Loucy (cell line): Measurements from ENCODE around the gene EEF1AKMT1.

Source experiments
- EZH2phosphoT487 ChIP-seq: fragments of 200-600 bp; IDR thresholded peaks from 2 replicates; pipeline ENCODE4 v1.6.1; 2018; ENCODE audit warnings: antibody characterized with exemption, mild to moderate bottlenecking, moderate library complexity, borderline replicate concordance
- TF ChIP-seq, protein P1 (sequence below): fragments of 200-600 bp; sonication (generic); conservative IDR thresholded peaks from 2 replicates; pipeline ENCODE4 v1.5.1; 2014; ENCODE audit warnings: mild to moderate bottlenecking, antibody characterized with exemption, low read length

DNA sequence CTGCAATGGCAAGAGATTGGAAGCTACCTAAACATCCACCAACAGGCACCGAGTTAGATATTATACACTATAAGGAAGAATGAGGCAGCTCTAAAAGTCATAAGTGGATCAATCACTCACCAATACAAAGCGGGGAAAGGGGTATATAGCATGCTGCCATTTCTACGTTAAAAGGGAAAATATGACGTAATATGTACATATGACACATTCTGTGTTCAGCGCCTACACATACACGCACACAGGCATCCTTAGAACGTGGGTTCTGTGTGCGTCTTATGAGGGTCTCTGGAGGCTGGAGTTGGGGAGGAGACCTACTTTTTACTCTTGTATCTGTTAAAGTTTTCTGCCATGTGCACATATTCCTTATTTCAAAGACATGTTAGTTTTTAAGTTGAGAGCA lies 64.4 kb downstream of the EEF1AKMT1 start:
- no peak for TF ChIP-seq EZH2phosphoT487
- TF ChIP-seq, protein P1, sequence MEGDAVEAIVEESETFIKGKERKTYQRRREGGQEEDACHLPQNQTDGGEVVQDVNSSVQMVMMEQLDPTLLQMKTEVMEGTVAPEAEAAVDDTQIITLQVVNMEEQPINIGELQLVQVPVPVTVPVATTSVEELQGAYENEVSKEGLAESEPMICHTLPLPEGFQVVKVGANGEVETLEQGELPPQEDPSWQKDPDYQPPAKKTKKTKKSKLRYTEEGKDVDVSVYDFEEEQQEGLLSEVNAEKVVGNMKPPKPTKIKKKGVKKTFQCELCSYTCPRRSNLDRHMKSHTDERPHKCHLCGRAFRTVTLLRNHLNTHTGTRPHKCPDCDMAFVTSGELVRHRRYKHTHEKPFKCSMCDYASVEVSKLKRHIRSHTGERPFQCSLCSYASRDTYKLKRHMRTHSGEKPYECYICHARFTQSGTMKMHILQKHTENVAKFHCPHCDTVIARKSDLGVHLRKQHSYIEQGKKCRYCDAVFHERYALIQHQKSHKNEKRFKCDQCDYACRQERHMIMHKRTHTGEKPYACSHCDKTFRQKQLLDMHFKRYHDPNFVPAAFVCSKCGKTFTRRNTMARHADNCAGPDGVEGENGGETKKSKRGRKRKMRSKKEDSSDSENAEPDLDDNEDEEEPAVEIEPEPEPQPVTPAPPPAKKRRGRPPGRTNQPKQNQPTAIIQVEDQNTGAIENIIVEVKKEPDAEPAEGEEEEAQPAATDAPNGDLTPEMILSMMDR: no peak
